H1 (cell line): Measurements from ENCODE around the gene FHIT. TPM values are rescaled to one million over a fixed set of nuclear protein-coding genes. Genes with fewer than 3 reads are reported as not detected.

ENCODE experiments used
- CTCF ChIA-PET: fragments of 300-600 bp; sonication (Branson Sonifier 250); formaldehyde crosslinking; loops from one replicate; lab custom pipeline; 2021; ENCODE audit not compliant: partially characterized antibody; lab: Charles Lee
- POLR2A ChIA-PET: fragments of 300-600 bp; sonication (Branson Sonifier 250); formaldehyde crosslinking; loops from one replicate; lab custom pipeline; 2021; ENCODE audit warnings: inconsistent platforms; ENCODE audit not compliant: partially characterized antibody; lab: Charles Lee
- DNase-seq, 2 experiments: peaks; one replicate each; pipeline versions ENCODE4 v3.0.0 to v3.0.0-alpha.2; 2010 to 2022; ENCODE audit warnings: low spot score in 2 of 2, low read depth in 1 of 2, mixed read lengths in 1 of 2
- FAIRE-seq: peaks from 2 replicates; lab custom pipeline; 2011; peaks lifted over from hg19 to GRCh38; lab: Jason Lieb, UNC
- H2AFZ ChIP-seq: 2 replicates; pipeline ENCODE4 v1.8.1; 2012; ENCODE audit warnings: low read length, inconsistent platforms
- H2AK5ac ChIP-seq: 2 replicates; pipeline ENCODE4 v1.6.1; 2013; ENCODE audit warnings: low read depth, low read length
- H2BK120ac ChIP-seq: replicated peaks from 2 replicates; pipeline ENCODE3; 2013; ENCODE audit warnings: low read depth, low read length, inconsistent platforms
- H2BK12ac ChIP-seq: 2 replicates; pipeline ENCODE4 v1.6.1; 2013; ENCODE audit warnings: low read depth, low read length
- H2BK15ac ChIP-seq: 2 replicates; pipeline ENCODE4 v1.6.1; 2013; ENCODE audit warnings: low read length
- H2BK20ac ChIP-seq: 2 replicates; pipeline ENCODE4 v1.6.1; 2013; ENCODE audit warnings: low read length
- H2BK5ac ChIP-seq: 2 replicates; pipeline ENCODE4 v1.6.1; 2013; ENCODE audit warnings: low read depth, low read length
- H3K14ac ChIP-seq: 2 replicates; pipeline ENCODE4 v1.6.1; 2013; ENCODE audit warnings: inconsistent platforms; ENCODE audit not compliant: insufficient read length
- H3K18ac ChIP-seq: 2 replicates; pipeline ENCODE4 v1.6.1; 2013; ENCODE audit warnings: low read length; ENCODE audit errors: extremely low read depth
- H3K23ac ChIP-seq: 2 replicates; pipeline ENCODE4 v1.6.1; 2013; ENCODE audit warnings: inconsistent platforms; ENCODE audit not compliant: insufficient read length
- H3K23me2 ChIP-seq: 2 replicates; pipeline ENCODE4 v1.6.1; 2013; ENCODE audit warnings: low read depth, low read length
- H3K27ac ChIP-seq: 2 replicates; pipeline ENCODE4 v1.6.1; 2011; ENCODE audit warnings: low read depth, low read length, inconsistent platforms
- H3K27me3 ChIP-seq, 4 experiments: replicated peaks in 1 of 4; 1 replicate in 1 of 4; 2 replicates in 3 of 4; pipeline versions ENCODE4 v1.6.1 to v1.8.1; 2011 to 2013; ENCODE audit warnings: low read length in 3 of 4, mild to moderate bottlenecking in 3 of 4, inconsistent platforms in 2 of 4, mixed read lengths in 2 of 4, moderate library complexity in 1 of 4; ENCODE audit not compliant: control insufficient read depth in 3 of 4, insufficient read depth in 3 of 4; ENCODE audit errors: extremely low read depth in 1 of 4
- H3K36me3 ChIP-seq, 4 experiments: 2 replicates each; pipeline versions ENCODE4 v1.6.1 to v1.8.1; 2011 to 2013; ENCODE audit warnings: mild to moderate bottlenecking in 4 of 4, low read length in 3 of 4, moderate library complexity in 2 of 4, control low read depth in 1 of 4, inconsistent platforms in 1 of 4; ENCODE audit not compliant: insufficient read depth in 4 of 4, control insufficient read depth in 2 of 4
- H3K4ac ChIP-seq: replicated peaks from 2 replicates; pipeline ENCODE3; 2013; ENCODE audit warnings: low read length, low read depth, mixed read lengths, inconsistent platforms; ENCODE audit not compliant: insufficient read length
- H3K4me1 ChIP-seq, 4 experiments: replicated peaks in 1 of 4; 1 replicate in 1 of 4; 2 replicates in 3 of 4; pipeline versions ENCODE4 v1.6.1 to v1.8.1; 2011 to 2013; ENCODE audit warnings: low read length in 3 of 4, inconsistent platforms in 2 of 4, mixed read lengths in 1 of 4; ENCODE audit not compliant: insufficient read depth in 4 of 4, control insufficient read depth in 3 of 4
- H3K4me2 ChIP-seq, 2 experiments: 2 replicates each; pipeline versions ENCODE4 v1.6.1 to v1.8.1; 2011 to 2013; ENCODE audit warnings: low read depth in 2 of 2, low read length in 2 of 2, control low read depth in 1 of 2, inconsistent platforms in 1 of 2, mild to moderate bottlenecking in 1 of 2; ENCODE audit not compliant: insufficient read depth in 1 of 2
- H3K4me3 ChIP-seq, 4 experiments: fragments of 200-600, 300-600 bp in 1 of 4; sonication (generic), shearing (Covaris generic), sonication (Bioruptor Twin) in 1 of 4; 2 replicates each; pipeline versions ENCODE4 v1.5.1 to v1.8.1; 2011 to 2016; ENCODE audit warnings: low read length in 4 of 4, low read depth in 3 of 4, control low read depth in 2 of 4, inconsistent platforms in 2 of 4, mild to moderate bottlenecking in 2 of 4, mixed read lengths in 1 of 4, moderate library complexity in 1 of 4; ENCODE audit not compliant: insufficient read depth in 2 of 4; ENCODE audit errors: extremely low read depth in 1 of 4
- H3K56ac ChIP-seq: replicated peaks from 2 replicates; pipeline ENCODE3; 2013; ENCODE audit warnings: low read depth, mild to moderate bottlenecking, mixed read lengths, low read length, inconsistent platforms; ENCODE audit not compliant: insufficient read length
- H3K79me1 ChIP-seq: 2 replicates; pipeline ENCODE4 v1.6.1; 2013; ENCODE audit warnings: low read depth, low read length, control low read depth
- H3K79me2 ChIP-seq, 2 experiments: 2 replicates each; pipeline versions ENCODE4 v1.6.1 to v1.8.1; 2012 to 2013; ENCODE audit warnings: low read length in 2 of 2, mild to moderate bottlenecking in 2 of 2, inconsistent platforms in 1 of 2; ENCODE audit not compliant: insufficient read depth in 2 of 2, control insufficient read depth in 1 of 2
- H3K9ac ChIP-seq, 4 experiments: replicated peaks in 1 of 4; 1 replicate in 1 of 4; 2 replicates in 3 of 4; pipeline versions ENCODE4 v1.6.1 to v1.8.1; 2011 to 2013; ENCODE audit warnings: low read depth in 3 of 4, low read length in 3 of 4, control low read depth in 2 of 4, mild to moderate bottlenecking in 2 of 4, moderate library complexity in 2 of 4, inconsistent platforms in 1 of 4; ENCODE audit errors: extremely low read depth in 1 of 4
- H3K9me3 ChIP-seq, 2 experiments: 2 replicates each; pipeline versions ENCODE4 v1.6.1 to v1.8.1; 2012 to 2013; ENCODE audit warnings: mild to moderate bottlenecking in 2 of 2, moderate library complexity in 2 of 2, control low read depth in 1 of 2, inconsistent platforms in 1 of 2, low read depth in 1 of 2, low read length in 1 of 2, mixed read lengths in 1 of 2; ENCODE audit not compliant: insufficient read depth in 2 of 2
- H4K20me1 ChIP-seq, 2 experiments: replicated peaks in 1 of 2; 2 replicates each; pipeline versions ENCODE3 to v1.8.1; 2011 to 2013; ENCODE audit warnings: inconsistent platforms in 2 of 2, low read length in 2 of 2, mild to moderate bottlenecking in 1 of 2; ENCODE audit not compliant: insufficient read depth in 2 of 2, control insufficient read depth in 1 of 2
- H4K5ac ChIP-seq: 2 replicates; pipeline ENCODE4 v1.6.1; 2013; ENCODE audit warnings: low read length, low read depth, mixed read lengths, inconsistent platforms; ENCODE audit not compliant: insufficient read length
- H4K8ac ChIP-seq: 2 replicates; pipeline ENCODE4 v1.8.0; 2013; ENCODE audit warnings: mild to moderate bottlenecking, moderate library complexity, low read length, inconsistent platforms; ENCODE audit not compliant: insufficient read depth; ENCODE audit errors: extremely low read depth
- H4K91ac ChIP-seq: replicated peaks from 2 replicates; pipeline ENCODE3; 2013; ENCODE audit warnings: low read length, mixed read lengths, inconsistent platforms; ENCODE audit not compliant: insufficient read length
- EGR1 ChIP-seq: IDR thresholded peaks from 2 replicates; pipeline ENCODE4 v1.6.1; 2011; ENCODE audit warnings: low read depth, low read length, borderline replicate concordance
- JUND ChIP-seq: IDR thresholded peaks from 2 replicates; pipeline ENCODE4 v1.6.1; 2011; ENCODE audit warnings: mild to moderate bottlenecking, improper control_type of control experiment, low read length
- KDM1A ChIP-seq: fragments of 200-600, 300-600 bp; sonication (generic); IDR thresholded peaks from 2 replicates; pipeline ENCODE4 v1.7.1; 2016; ENCODE audit warnings: mild to moderate bottlenecking, low read length, borderline replicate concordance
- WGBS, 2 experiments: shearing (Covaris generic) in 1 of 2; methylation state at CpG; one replicate each; pipeline versions ENCODE4 v1.1.6 to v1.1.7; 2013 to 2015; ENCODE audit warnings: low lambda C conversion rate in 2 of 2, mixed read lengths in 2 of 2, inconsistent platforms in 1 of 2, low coverage in 1 of 2, missing lambda C conversion rate in 1 of 2; ENCODE audit not compliant: insufficient replicate concordance in 2 of 2, insufficient coverage in 1 of 2, insufficient read length in 1 of 2; ENCODE audit errors: extremely low coverage in 1 of 2, missing lambda C conversion rate in 1 of 2; 5-methylcytosine and 5-hydroxymethylcytosine counted together
- polyA plus RNA-seq, 7 experiments: library from polyadenylated mRNA; depleted of rRNA in 3 of 7; stranded (reverse) in 5 of 7; unstranded in 2 of 7; fragments of >200 nt in 5 of 7; fragments of 200-250 nt in 2 of 7; gene quantifications; 1 replicate in 5 of 7; 2 replicates in 1 of 7; 4 replicates in 1 of 7; pipeline versions ENCODE4 v1.2.1 to v1.2.3, GENCODE V29; 2011 to 2013; ENCODE audit warnings: missing spikeins in 2 of 7, mixed read lengths in 2 of 7
- total RNA-seq: library from RNA; stranded (reverse); fragmentation: NEBNext Ultra II Directional; extraction: Animal tissue kit (Norgen Biotek cat#: 25700); gene quantifications from 2 replicates; pipeline ENCODE4 v1.2.1, GENCODE V29; 2021

FHIT gene
- total and polyA plus RNA-seq, 2 of the 8 experiments (the other 6 are each of a cell fraction or from before 2014, with no cell fraction given) = 1.2 to 3.2 TPM

DNA sequence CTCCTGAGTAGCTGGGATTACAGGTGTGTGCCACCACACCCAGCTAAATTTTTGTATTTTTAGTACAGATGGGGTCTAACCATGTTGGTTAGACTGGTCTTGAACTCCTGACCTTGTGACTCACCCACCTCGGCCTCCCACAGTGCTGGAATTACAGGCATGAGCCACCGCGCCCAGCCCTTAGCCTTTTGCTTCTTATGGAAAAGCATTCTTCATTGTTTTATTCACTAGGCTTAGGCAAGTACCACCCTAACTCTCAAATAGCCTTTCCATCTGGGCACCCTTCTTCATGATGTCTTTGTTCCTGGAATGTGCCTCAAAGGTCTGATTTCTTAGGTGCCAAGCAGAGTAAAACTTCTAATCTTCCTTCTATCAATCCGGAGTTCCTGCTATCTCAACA lies 641.8 kb downstream of the FHIT start:
- Histone ChIP-seq H4K8ac (no peak overlapping the region), H3K36me3 (no peaks in the 10 kb centered on the region), H4K91ac (no peak overlapping the region), H3K4me2 (no peak overlapping the region), H4K20me1 (no peaks in the 10 kb centered on the region), H2BK5ac (no peak overlapping the region), H3K4ac (no peak overlapping the region), H3K27me3 (no peaks in the 10 kb centered on the region), H3K9ac (no peak overlapping the region), H4K5ac (no peak overlapping the region), H3K4me1 (peaks cover 0 to 4% (median 0%) of the 10 kb centered on the region in 4 experiments; a peak in 1 of 7 replicates), H2BK15ac (no peak overlapping the region), H2AK5ac (no peak overlapping the region), H3K23ac (no peak overlapping the region), H3K23me2 (no peaks in the 10 kb centered on the region), H3K56ac (no peak overlapping the region), H2BK20ac (no peak overlapping the region), H3K79me1 (no peaks in the 10 kb centered on the region), H2AFZ (no peak overlapping the region), H2BK120ac (no peak overlapping the region), H3K79me2 (no peaks in the 10 kb centered on the region), H3K4me3 (no peak overlapping the region), H3K27ac (no peak overlapping the region), H3K14ac (no peak overlapping the region), H3K18ac (no peak overlapping the region), H3K9me3 (no peaks in the 10 kb centered on the region), H2BK12ac (no peak overlapping the region)
- DNase-seq = peak in 1 of 2 experiments; percentile 56
- no peak for TF ChIP-seq KDM1A
- no peak for TF ChIP-seq EGR1
- 0 out of 2 replicates have a peak, but pooled peaks have one; percentile 19 for TF ChIP-seq JUND
- WGBS, 2 experiments = 77% methylated on average over 4 of the region's 4 CpGs; no CpG with 5 or more reads in 1 of the 2 experiments
- ChIA-PET CTCF (no interaction called here), POLR2A (no interaction called here)
- peak; percentile 28 for FAIRE-seq
